CD4-positive, alpha-beta T cell treated with Interleukin-12 subunit alpha and Interleukin-12 subunit beta, for 1 hour (primary cell): ENCODE measurements around the gene ARHGAP26.
A peak's percentile ranks its signal among the peaks of the same experiment; 100 is the strongest.

Experiments
- DNase-seq: peaks from one replicate; pipeline ENCODE4 v3.0.0-alpha.2; 2020

Gene ARHGAP26

DNA sequence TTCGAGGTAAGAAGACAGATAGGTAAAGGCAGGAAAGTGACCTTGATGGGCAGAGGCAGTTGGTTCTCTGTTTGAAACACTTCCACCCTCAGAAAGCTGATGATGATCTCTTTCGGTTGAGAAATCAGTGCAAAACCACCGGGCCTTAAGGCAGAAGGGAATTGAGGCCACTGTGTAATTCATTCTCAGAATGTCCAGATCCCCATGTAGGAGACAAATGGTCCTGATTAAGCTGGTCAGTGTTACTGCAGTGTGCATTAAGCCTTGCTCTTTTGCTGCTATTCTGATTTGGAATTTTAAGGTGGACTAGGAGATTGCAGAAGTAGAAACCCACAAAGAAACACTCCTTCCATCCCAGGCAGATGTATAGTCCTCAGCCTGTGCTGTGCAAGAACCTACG is 255.2 kb downstream of the ARHGAP26 start:
- DNase-seq, result no peak

DNA sequence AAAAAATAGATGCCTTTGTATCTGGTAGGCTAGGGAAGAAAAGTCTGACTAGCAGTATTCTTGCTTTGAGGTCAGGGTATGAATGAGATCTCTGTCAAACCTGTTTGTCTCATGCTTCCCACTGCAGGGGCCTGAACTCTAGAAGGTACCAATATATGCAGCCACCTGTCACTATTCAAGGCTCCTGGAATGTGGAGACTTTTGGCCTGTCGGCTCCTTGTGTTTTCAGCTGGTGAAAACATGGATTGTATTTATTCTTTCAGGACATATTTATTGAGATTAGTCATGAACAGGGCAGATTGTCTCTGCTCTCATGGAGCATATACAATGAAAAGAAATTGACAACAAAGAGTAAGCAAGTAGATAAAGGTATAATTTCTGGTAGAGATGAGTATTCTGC is 255.8 kb downstream of the ARHGAP26 start:
- no peak for DNase-seq

DNA sequence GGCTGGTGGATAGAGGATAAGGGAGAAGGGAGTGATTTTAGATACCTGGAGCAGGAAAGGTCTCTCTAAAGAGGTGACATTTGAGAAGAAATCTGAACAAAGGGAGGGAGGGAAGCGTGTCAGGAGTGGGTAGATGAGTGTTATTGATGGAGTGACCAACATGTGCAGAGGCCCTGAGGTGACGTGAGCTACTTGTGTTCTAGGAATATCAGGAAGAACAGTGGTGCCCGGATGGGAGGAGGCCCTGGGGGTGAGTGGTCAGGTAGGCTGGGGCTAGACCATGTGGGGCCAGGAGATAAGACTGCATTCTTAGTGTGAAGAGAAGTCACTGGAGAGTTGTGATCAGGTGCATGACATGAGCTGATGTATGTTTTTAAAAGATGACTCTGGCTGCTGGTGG is 256.2 kb downstream of the ARHGAP26 start:
- no peak for DNase-seq

DNA sequence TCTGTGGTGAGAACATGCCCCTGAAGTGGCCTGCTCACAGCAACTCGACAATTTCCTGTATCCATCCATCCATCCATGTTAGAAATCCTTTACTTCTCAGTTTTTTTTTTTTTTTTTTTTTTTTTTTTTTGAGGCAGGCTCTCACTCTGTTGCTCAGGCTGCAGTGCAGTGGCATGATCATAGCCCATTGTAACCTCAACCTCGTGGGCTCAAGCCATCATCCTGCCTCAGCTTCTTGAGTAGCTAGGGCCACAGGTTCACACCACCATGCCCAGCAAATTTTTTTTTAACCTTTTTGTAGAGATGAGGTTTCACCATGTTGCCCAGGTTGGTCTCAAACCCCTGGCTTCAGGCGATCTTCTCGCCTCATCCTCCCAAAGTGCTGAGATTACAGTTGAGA is 259.1 kb downstream of the ARHGAP26 start:
- DNase-seq, result no peak

DNA sequence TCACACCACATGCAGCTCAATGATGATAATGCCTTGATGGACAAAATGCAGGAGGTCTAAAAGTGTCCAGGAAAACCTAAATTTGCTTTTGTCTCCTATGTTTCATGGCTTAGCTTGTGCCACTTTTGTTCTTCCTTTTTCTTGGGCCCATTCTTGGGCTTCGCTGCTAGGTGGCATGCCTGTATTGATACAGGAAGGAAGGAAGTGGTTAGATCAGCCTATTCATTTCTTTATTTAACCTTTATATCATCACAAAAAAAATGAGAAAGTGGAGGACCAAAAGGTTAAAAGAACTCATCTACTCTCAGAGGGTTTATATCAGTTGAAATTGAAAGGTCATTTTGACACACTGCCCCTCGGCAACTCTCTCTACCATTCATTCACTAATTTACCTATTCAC is 260.2 kb downstream of the ARHGAP26 start:
- DNase-seq, result peak; percentile 43

DNA sequence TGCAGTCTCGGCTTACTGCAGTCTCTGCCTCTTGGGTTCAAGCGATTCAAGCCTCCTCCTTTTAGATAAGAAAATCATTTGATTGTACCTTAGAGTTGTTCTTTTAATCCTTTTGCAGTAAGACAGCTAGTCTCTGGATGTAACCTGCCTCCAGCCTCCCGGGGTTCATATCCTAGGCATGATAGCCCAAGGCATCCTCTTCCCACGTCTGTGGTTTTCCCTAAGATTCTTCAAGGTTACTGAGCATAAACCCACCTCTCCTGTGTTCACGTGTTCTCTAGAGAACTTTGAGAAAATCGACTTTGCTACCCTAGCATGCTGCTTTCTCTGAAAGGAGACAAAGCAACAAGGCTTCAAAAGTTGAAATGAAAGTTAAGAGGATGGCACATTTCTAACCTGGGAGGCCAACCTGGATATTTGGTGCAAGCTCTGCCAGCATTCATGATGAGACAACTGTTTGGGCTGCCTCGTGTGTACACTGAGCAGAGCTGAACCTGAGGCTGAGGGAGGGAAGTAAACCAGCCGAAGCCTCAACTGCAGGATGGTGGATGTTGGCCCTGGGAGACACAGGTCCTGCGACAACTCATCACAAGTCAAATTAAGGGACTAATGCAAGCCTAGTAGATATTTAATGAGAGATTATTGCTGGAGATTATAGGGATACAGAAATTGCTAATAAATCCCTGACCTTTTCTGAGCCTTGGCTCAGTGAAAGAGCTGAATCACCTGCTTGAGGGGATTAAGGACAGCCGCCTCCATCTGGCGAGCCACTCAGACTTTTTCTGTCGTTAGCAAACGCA is 261.8 kb downstream of the ARHGAP26 start:
- DNase-seq, result no peak

DNA sequence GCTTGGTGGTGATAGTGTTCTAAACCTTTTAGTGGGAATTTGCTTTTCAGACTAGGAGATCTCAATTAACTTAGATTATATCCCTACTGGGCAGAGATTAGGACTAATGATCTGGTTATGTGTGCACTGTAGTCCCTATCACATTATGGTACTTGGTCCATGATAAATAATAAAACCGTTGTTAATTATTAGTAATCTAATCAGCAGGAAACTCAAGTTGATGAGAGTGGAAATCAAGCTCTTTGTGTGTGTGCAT is 262.3 kb downstream of the ARHGAP26 start:
- no peak for DNase-seq

DNA sequence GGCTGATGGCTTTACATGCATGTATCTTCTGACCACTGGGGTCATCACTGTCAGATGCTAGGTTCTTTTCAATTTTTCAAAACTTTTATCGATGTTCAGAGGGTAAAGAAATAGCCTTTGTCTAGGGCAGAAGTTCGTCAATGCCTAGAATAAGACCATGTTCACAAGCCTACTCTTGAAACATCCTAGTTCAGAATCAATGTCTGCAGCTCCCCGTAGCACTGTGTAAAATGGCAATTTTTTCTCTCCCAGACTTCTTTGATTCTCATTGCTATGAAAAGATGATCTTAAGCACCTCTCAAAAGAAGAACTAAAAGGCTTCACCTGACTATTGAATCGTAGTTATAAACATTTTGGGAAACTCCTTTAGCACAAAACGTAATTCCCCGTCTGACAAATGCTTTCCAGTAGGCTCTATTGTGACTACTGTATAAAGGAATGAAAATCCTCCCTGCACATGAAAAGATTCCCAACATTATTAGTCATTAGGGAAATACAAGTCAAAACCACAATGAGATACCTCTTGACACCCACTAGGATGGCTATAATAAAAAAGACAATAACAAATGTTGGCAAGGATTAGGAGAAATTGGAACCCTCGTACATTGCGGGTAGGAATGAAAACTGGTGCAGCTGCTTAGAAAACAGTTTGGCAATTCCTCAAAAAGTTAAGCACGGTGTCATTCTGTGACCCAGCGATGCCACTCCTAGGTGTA is 263.5 kb downstream of the ARHGAP26 start:
- no peak for DNase-seq

DNA sequence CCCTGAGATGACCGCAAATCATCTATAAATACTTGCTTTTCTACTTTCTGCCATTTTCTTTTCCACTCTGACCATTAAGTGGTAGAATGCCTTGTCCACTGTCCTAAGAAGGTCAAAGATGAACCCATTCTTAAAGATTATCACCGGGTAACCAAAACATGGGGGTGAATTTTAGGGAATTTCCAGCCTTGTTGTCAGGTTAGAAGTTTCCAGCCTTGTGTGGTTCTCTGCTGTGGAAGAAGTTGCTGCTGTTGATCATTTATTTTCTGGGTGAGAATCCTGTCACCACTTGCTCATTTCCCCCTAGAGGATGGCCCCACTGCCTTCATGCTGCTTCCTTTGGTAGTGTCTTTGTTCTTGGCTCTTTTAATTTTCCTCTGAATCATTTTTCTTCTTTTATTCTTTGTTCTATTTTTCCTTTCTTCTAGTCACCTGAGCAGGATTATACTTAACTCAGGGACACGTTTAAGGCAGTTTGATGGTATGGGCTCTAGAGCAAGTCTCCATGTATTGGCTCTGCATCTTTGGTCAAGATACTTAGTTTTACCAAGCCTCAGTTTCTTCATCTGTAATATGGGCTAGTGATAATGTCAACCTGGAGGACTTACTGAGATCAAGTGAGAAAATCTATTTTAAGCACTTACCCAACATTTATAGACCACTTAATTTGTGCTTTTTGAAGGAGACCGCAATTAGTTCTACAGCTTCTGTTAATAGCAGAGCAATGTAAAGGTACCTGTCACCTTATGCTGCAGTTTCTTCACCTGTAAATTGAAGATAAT is 266.2 kb downstream of the ARHGAP26 start:
- no peak for DNase-seq

DNA sequence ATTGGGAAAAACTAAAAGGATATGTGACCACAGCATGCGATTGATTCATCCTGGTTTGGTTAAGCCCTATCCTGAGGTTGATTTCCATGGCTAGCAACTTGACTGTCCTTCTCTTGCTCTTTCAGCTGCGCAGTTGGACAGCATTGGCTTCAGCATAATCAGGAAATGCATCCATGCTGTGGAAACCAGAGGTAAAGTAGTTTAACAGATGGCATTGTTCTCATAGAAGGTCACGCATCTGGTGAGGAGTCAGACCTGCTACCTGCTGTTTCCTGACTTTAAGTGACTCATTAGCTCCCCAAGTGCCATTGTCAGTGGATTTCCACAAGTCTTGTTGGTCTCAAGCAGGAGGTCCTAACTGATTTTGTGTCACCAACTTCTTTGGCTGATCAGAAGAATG is 266.9 kb downstream of the ARHGAP26 start:
- no peak for DNase-seq

DNA sequence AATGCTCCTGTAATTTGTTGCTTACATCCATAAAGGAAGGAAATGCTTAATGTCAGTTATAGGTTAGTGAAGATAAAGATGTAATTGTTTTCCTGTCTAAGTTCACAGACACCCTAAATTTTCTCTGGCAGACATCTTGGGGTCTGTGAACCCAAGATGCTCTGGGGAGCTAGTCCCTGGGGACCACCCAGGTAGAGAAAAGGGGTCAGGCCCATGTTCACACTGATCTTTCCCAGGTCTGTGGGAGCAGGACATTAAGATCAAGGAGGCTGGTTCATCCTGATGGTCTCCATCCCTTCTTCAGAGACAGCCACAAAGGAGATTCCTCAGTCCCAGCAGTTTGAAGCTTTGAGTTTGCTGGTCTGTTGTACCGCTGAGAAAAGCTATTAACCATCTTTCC is 267.5 kb downstream of the ARHGAP26 start:
- no peak for DNase-seq

DNA sequence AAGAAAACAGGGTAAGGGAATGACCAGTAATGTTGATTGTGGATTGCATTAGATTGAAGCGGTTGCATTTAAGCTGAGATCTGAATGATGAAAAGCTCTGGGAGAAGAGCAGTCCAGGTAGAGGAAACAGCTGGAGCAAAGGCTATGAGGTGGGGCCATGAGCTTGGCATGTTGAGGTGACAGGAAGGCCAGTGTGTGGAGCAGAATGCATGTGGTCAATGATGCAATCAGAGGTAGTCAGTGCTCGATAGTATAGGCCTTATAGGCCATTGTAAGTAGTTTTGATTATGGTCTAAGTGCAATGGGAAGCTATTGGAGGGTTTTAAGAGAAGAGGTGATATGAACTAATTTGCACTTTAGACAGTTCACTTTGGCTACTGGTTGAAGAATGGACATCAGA is 270.4 kb downstream of the ARHGAP26 start:
- DNase-seq, result no peak

DNA sequence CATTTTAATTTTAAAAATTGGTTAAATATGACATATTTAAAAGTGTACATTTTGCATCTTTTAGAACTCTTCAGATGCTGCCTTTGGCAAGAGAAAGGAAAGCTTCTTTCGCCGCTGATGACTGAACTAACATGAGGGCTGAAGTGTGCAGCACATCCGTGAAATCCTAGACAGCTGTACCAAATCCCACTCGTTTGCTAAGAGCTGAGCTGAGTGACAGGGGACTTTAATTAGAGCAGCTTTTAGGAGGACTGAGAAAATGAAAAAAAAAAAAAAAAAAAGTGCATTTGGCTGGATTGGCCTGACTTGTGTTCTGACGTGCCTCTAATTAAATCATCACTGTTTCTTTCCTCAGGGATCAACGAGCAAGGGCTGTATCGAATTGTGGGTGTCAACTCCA is 271.3 kb downstream of the ARHGAP26 start:
- no peak for DNase-seq

DNA sequence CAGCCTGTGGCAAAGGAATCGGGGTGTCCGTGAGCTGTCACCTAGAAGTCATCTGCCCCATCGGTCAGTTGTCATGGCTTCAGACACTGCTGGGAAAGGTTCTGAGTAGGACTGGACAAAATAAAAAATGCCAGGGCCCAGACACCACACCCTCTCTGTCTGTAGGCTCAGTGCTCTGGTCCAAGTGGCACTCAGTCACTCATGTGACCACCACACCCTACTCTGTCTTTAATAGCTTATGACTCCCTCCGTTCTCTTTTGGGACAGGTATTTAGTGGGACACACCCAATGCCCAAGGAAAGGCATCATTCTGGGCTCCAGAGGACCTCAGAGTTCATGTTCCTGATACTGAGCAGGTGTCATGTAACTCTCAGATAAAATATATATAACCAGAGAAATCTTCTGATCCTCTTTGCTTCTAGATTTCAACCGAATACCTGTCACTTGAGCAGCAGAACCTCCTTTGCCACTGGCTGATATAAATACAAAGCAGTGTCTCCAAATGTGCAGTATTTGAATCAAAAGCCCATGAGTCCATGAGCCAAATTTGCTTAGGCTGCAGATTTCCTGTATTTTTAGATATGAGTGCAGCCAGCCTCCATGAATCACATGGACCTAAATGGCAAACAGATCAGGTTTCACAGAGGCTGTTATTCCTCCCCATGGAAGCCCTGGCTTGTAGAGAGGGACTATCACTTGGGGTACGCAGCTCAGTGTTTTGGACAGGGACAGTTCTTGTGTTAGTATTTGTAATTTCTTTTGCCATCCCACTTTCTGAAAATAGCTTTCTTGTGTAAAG is 272.0 kb downstream of the ARHGAP26 start:
- no peak for DNase-seq

DNA sequence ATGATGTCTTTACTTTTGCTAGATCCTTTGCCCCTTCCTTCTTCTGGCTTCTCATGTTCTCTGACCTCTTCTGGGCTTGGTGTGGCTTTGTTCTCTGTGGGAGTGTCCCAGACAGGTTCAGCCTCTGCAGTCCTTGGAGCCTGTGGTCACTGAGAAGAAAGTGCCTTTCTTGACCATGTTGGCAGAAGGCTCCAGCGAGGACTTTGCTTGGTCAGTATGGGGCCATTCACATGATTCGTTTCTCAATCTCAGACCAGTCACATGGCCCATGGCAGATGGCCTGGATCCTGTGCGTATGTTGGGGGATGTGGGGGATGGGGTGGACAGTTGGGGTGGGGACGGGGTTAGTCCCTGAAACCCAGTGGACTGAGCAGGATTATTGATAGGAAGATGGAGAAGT is 274.1 kb downstream of the ARHGAP26 start:
- DNase-seq, result no peak

DNA sequence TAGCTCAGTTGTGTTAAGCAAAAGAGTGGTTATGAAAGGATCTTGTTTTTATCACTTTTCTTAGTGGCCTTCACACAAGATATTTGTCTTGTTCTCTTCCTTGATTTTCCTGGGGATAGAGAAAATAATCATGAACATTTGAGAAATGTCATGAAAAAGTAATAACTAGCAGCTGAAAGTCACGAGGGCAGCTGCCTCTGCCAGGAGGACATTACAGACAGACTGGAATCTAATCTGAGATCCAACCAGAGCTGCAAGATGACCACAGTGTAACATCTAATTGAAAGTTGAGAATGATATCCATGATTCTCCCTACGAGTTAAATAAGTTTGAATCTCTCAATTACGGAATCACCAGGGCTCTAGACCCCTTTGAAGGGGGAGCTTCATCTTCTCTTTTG is 274.9 kb downstream of the ARHGAP26 start:
- no peak for DNase-seq

DNA sequence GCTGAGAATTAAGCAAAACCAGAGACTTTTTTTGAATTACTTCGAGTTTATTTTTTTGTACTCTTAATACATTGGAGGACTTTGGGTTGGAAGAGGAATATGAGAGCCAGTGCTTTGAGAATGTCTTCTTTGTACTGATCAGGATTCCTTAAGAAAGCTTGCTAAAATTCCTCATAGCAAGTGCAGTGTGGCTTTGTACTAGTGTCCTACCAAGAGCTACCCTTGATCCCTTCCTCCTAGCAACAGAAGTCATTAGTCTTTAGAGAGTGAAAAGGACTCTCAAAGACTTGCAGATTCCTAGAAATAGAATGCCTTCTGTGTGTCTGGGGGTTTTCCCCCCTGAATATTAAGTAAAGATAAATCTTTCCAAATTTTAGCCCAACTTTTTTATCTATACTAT is 276.1 kb downstream of the ARHGAP26 start:
- DNase-seq, result no peak

DNA sequence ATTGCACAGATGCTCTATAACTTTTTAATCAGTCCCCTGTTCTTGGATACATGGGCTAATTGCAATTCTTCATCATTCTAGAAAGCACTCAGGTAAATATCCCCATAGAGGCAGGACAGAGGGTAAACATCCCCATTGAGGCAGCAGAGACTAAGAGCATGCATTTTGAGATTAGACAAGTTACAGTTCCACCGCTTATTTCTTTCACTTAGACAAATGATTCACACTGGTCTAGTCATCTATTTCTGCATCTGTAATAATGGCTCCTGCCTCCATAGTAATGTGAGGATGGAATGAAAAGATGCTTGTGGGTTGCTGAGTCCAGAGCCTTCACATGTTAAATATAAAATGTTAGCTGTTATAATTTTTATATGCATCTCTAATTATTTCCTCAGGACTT is 276.9 kb downstream of the ARHGAP26 start:
- no peak for DNase-seq

DNA sequence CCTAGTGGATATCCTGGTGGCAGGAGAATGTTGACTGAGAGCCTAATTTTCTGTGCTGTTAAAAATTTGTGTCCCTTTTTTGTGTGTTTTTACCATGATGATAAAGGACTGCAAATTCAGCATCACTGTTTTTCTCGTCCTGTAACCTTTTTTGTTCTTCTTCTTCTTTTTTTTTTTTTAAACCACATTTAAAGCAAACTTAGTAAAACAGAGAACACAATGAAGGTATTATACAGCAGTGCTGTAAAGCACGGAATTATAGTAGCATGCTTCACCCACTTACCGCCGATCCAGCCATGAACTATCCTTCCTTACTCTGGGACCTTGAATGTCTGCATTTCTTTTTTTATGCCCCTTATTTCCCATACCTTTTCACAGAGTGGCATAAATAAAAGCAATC is 280.0 kb downstream of the ARHGAP26 start:
- no peak for DNase-seq

DNA sequence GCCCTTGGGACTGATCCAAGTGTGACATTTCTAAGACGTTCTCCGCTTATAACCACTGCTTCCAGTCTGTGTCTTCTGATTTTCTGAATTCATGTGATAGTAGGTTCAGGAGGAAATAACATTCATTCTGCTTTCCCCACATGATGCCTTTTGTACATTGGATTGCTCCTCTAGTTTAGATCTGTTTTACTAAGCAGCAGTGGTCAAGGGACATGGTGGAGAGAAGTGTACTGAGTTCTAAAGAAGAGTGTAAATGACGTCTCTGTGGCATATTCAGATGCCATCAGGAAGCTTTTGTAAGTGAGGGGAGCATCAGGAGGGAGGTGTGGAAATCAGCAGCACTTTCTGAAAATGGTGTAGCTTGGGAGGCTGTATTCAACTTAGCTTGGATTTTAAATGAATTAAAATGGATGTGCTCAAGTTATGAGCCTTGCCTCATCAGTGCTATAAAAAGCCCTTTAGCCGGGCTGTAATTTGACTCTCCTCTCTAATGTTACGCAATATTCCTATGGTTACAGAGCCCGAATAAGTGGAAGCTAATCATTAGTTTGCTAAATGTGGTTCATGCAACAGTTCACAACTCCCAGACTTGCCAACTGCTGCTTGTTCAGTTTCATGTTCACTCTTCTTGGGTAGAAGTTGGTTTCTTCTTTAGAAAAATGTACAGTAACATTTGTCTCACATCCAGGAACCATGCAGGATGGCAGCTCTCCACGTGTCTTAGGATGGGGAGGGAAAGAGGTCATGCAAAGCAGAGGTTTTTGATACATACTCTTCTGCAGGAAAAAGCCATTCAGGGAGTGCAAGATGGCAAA is 281.3 kb downstream of the ARHGAP26 start:
- no peak for DNase-seq

DNA sequence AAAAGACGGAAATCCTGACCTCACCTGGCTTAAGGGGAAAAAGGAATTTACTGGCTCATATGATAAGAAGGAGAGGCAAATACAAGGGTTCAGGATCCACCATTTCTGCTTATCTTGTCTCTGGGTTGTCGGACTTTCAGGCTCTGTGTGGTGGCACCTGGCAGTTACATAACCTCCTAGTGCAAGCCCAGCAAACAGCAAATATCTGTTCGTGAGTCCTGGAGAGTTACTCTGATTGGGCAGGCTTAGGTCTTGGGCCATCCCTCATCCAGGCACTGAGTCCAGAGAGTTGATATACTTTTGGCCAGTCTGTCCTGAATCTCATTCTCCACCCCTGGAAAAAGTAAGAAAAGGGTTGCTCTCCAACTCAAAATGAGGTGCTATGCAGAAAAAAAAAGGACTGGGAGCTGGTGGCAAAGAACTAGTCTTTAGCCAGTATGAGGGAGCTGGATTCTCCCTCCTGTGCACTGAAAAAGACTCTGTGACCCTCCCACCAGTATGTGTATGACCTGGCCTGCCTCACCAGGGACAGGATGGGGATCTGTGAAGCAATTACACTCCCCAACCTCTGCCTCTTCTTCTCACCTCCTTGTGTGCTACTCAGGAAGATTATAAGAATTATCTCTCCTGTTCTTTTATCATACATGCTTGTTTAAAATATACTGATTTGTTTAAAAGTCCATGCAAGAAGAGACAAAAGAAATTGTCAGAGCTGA is 282.9 kb downstream of the ARHGAP26 start:
- DNase-seq, result no peak

DNA sequence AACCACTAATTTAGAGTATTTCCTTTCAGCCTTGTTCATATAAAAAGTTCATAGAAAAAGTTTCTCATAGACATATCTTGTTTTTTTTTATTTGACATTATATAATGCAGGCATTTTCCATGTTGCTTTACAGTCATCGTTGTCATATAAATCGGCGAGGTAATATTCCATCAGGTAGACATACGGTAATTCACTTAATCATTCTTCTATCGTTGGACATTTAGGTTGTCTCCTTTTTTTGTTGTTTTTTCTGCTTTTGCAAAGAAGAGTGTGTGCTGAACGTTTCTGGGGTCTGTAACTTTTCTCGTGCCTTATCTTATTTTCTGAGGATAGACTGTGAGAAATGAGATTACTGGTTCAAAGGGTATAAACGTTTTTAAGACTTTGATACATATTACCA is 283.6 kb downstream of the ARHGAP26 start:
- DNase-seq, result no peak
